K562 (cell line): ENCODE data around the gene BTBD2. TPM values are rescaled to one million over a fixed set of nuclear protein-coding genes. Genes with fewer than 3 reads are reported as not detected.

ENCODE experiments used
- ATF2 ChIP-seq: sonication (generic); formaldehyde crosslinking; IDR thresholded peaks from 2 replicates; pipeline ENCODE4 v1.8.1; 2022; ENCODE audit warnings: missing genetic modification reagents
- CEBPZ ChIP-seq: fragments of 150-350 bp; IDR thresholded peaks from 2 replicates; pipeline ENCODE4 v1.6.1; 2014; ENCODE audit warnings: low read depth, mild to moderate bottlenecking, low read length, borderline replicate concordance
- E2F4 ChIP-seq: sonication (generic); formaldehyde crosslinking; IDR thresholded peaks from 2 replicates; pipeline ENCODE4 v1.8.0; 2022; ENCODE audit warnings: mild to moderate bottlenecking, low read depth, missing genetic modification reagents
- HDGF ChIP-seq: fragments of 450-650 bp; IDR thresholded peaks from 2 replicates; pipeline ENCODE4 v1.6.1; 2016
- KAT2B ChIP-seq: IDR thresholded peaks from one replicate; pipeline ENCODE4 v1.6.1; 2012; ENCODE audit warnings: low read depth, mild to moderate bottlenecking, control low read depth, inconsistent platforms, low read length, moderate library complexity
- MAFG ChIP-seq: fragments of 450-650 bp; conservative IDR thresholded peaks from 2 replicates; pipeline ENCODE4 v1.6.1; 2016; ENCODE audit warnings: missing genetic modification characterization, missing compliant biosample characterization
- MTF1 ChIP-seq: fragments of 250-450 bp; sonication (Bioruptor Pico); IDR thresholded peaks from 2 replicates; pipeline ENCODE4 v1.9.0; 2021; ENCODE audit warnings: moderate library complexity, mild to moderate bottlenecking, inconsistent platforms, borderline replicate concordance
- POLR2AphosphoS5 ChIP-seq: IDR thresholded peaks from 2 replicates; pipeline ENCODE4 v1.6.1; 2011; ENCODE audit warnings: mild to moderate bottlenecking, low read depth, low read length, moderate library complexity; ENCODE audit not compliant: control insufficient read depth, insufficient read depth
- POLR3G ChIP-seq: IDR thresholded peaks from 2 replicates; pipeline ENCODE4 v1.6.1; 2011; ENCODE audit not compliant: insufficient read length, insufficient replicate concordance; ENCODE audit errors: extremely low read depth
- SNAPC5 ChIP-seq: fragments of 250-450 bp; sonication (Bioruptor Pico); IDR thresholded peaks from 2 replicates; pipeline ENCODE4 v1.8.0; 2021; ENCODE audit warnings: moderate library complexity, mild to moderate bottlenecking, inconsistent platforms
- VEZF1 ChIP-seq: fragments of 200-800 bp; sonication (Bioruptor generic); IDR thresholded peaks from 2 replicates; pipeline ENCODE4 v1.6.1; 2017; ENCODE audit warnings: missing genetic modification characterization, missing compliant biosample characterization
- ZBTB33 ChIP-seq: sonication (generic); formaldehyde crosslinking; IDR thresholded peaks from 2 replicates; pipeline ENCODE4 v1.8.1; 2023; ENCODE audit warnings: mild to moderate bottlenecking, missing genetic modification reagents
- ZBTB5 ChIP-seq: fragments of 450-650 bp; IDR thresholded peaks from 2 replicates; pipeline ENCODE4 v1.6.1; 2017; ENCODE audit warnings: antibody characterized with exemption
- ZFPM2 ChIP-seq: fragments of 250-450 bp; sonication (Bioruptor Pico); IDR thresholded peaks from 2 replicates; pipeline ENCODE4 v1.5.1; 2022; ENCODE audit warnings: mild to moderate bottlenecking
- polyA plus RNA-seq, 8 experiments: library from polyadenylated mRNA; depleted of rRNA in 4 of 8; stranded (reverse) in 5 of 8; unstranded in 3 of 8; fragments of >200 nt; fragmentation: Nextera tagmentation in 2 of 8; fragmentation: Illumina TruSeq in 1 of 8; extraction: Ambion mirVana in 2 of 8; extraction: Trizol in 1 of 8; gene quantifications; 2 replicates each; pipeline versions ENCODE4 v1.2.1 to v1.2.3, GENCODE V29; 2011 to 2014; ENCODE audit warnings: inconsistent platforms in 1 of 8, missing spikeins in 1 of 8
- total RNA-seq, 7 experiments: library from RNA; depleted of rRNA in 6 of 7; stranded (reverse); fragments of >200 nt in 6 of 7; fragmentation: Illumina TruSeq in 2 of 7; extraction: Trizol in 2 of 7; gene quantifications; 2 replicates each; pipeline versions ENCODE4 v1.2.1 to v1.2.3, GENCODE V29; 2011 to 2021; ENCODE audit warnings: low replicate concordance in 1 of 7

Gene BTBD2
- total and polyA plus RNA-seq, 9 of the 15 experiments (the other 6 are each of a cell fraction or from before 2014, with no cell fraction given): 0.10 to 15.6 (median 6.9) TPM

- TF ChIP-seq CEBPZ (no peak), ZFPM2 (CRISPR knock-in tag) (no peak), POLR2AphosphoS5 (0 out of 2 replicates have a peak, but pooled peaks have one; percentile 9), HDGF (no peak), MAFG (tag) (no peak), ZBTB5 (no peak), E2F4 (CRISPR knock-in tag) (no peak), MTF1 (CRISPR knock-in tag) (no peak), POLR3G (no peak), ZBTB33 (CRISPR knock-in tag) (peak; percentile 87), ATF2 (CRISPR knock-in tag) (no peak), KAT2B (no peak), VEZF1 (CRISPR knock-in tag) (no peak), SNAPC5 (CRISPR knock-in tag) (no peak)
Measured at GRCh38 chr19:2046046-2046907, 30.8 kb upstream of the BTBD2 start (continued).
